HG03064 (cell line): ENCODE data around the gene RARG.
"Not testable (repeated sequence)": the region's sequence is repeated elsewhere in the genome, so short reads cannot be mapped to it uniquely, and the experiment has no call there.

Experiments used
- ATAC-seq: cut with Tn5 transposase; IDR thresholded peaks from one replicate; pipeline ENCODE4 v1.9.1; 2021; ENCODE audit warnings: low read depth; ENCODE audit not compliant: unreplicated experiment

Gene RARG

GRCh38 chr12:53174881-53175491 lies 57.0 kb downstream of the RARG start:
- no peak for ATAC-seq

- no peak for ATAC-seq
Observed at GRCh38 chr12:53173085-53173715, 58.8 kb downstream of the RARG start.

GRCh38 chr12:53172352-53172751 lies 59.7 kb downstream of the RARG start:
- no peak for ATAC-seq

- no peak for ATAC-seq
Observed at GRCh38 chr12:53171725-53172329, 60.2 kb downstream of the RARG start.

GRCh38 chr12:53170876-53171724 lies 60.9 kb downstream of the RARG start:
- no peak for ATAC-seq

- no peak for ATAC-seq
Observed at GRCh38 chr12:53170215-53170614, 61.8 kb downstream of the RARG start.

- ATAC-seq: no peak
Observed at GRCh38 chr12:53169644-53170043, 62.4 kb downstream of the RARG start.

GRCh38 chr12:53166837-53167236 lies 65.2 kb downstream of the RARG start:
- ATAC-seq: no peak

GRCh38 chr12:53163008-53163407 lies 69.0 kb downstream of the RARG start:
- ATAC-seq: not testable (repeated sequence)

GRCh38 chr12:53161119-53161911 lies 70.7 kb downstream of the RARG start:
- ATAC-seq: no peak

- ATAC-seq: no peak
Observed at GRCh38 chr12:53160673-53161072, 71.3 kb downstream of the RARG start.
